GM23248 (cell line): ENCODE data around the gene STK32A. TPM values are rescaled to one million over a fixed set of nuclear protein-coding genes. Genes with fewer than 3 reads are reported as not detected.

ENCODE experiments used
- DNase-seq: peaks from one replicate; pipeline ENCODE4 v3.0.0-alpha.2; 2015
- H2AFZ ChIP-seq: fragments of 200-600 bp; sonication (generic); 2 replicates; pipeline ENCODE4 v1.6.1; 2016; ENCODE audit warnings: antibody characterized with exemption
- H3F3A ChIP-seq: fragments of 200-600 bp; sonication (generic); 2 replicates; pipeline ENCODE4 v1.6.1; 2016; ENCODE audit warnings: mild to moderate bottlenecking, antibody characterized with exemption, mixed run types; ENCODE audit not compliant: insufficient read depth
- H3K27ac ChIP-seq: fragments of 200-600 bp; sonication (generic); 2 replicates; pipeline ENCODE4 v1.5.1; 2016; ENCODE audit warnings: mild to moderate bottlenecking
- H3K27me3 ChIP-seq: fragments of 200-600 bp; sonication (generic); replicated peaks from 2 replicates; pipeline ENCODE4 v1.6.1; 2016; ENCODE audit warnings: mild to moderate bottlenecking; ENCODE audit not compliant: insufficient read depth
- H3K36me3 ChIP-seq: fragments of 200-600 bp; sonication (generic); 2 replicates; pipeline ENCODE4 v1.6.1; 2016; ENCODE audit warnings: low read depth, mild to moderate bottlenecking
- H3K4me1 ChIP-seq: fragments of 200-600 bp; sonication (generic); 2 replicates; pipeline ENCODE4 v1.6.1; 2016; ENCODE audit warnings: mild to moderate bottlenecking; ENCODE audit not compliant: insufficient read depth
- H3K4me2 ChIP-seq: fragments of 200-600 bp; sonication (generic); one replicate; pipeline ENCODE4 v1.6.1; 2016; ENCODE audit warnings: mild to moderate bottlenecking; ENCODE audit not compliant: unreplicated experiment
- H3K4me3 ChIP-seq: fragments of 200-600 bp; sonication (generic); 2 replicates; pipeline ENCODE4 v1.5.1; 2016; ENCODE audit warnings: mild to moderate bottlenecking
- H3K79me2 ChIP-seq: fragments of 200-600 bp; sonication (generic); 2 replicates; pipeline ENCODE4 v1.6.1; 2016; ENCODE audit warnings: mild to moderate bottlenecking; ENCODE audit not compliant: insufficient read depth
- H3K9ac ChIP-seq: fragments of 200-600 bp; sonication (generic); 2 replicates; pipeline ENCODE4 v1.6.1; 2016; ENCODE audit warnings: mild to moderate bottlenecking
- H3K9me2 ChIP-seq: fragments of 200-600 bp; sonication (generic); 2 replicates; pipeline ENCODE4 v1.6.1; 2016; ENCODE audit warnings: mixed run types, mild to moderate bottlenecking, moderate library complexity; ENCODE audit not compliant: insufficient read depth
- H3K9me3 ChIP-seq: fragments of 200-600 bp; sonication (generic); one replicate; pipeline ENCODE4 v1.6.1; 2017; ENCODE audit warnings: low read depth
- H4K20me1 ChIP-seq: fragments of 200-600 bp; sonication (generic); 2 replicates; pipeline ENCODE4 v1.6.0; 2016; ENCODE audit not compliant: insufficient read depth
- EZH2 ChIP-seq: fragments of 200-600 bp; sonication (generic); IDR thresholded peaks from 2 replicates; pipeline ENCODE4 v1.6.1; 2018; ENCODE audit warnings: antibody characterized with exemption, mild to moderate bottlenecking; ENCODE audit not compliant: insufficient read depth, poor library complexity, severe bottlenecking
- EZH2phosphoT487 ChIP-seq: fragments of 200-600 bp; sonication (generic); IDR thresholded peaks from 2 replicates; pipeline ENCODE4 v1.6.1; 2018; ENCODE audit warnings: antibody characterized with exemption, moderate library complexity, mild to moderate bottlenecking, low read depth; ENCODE audit not compliant: insufficient read depth
- WGBS, 2 experiments: methylation state at CpG; one replicate each; pipeline ENCODE4 v1.1.6; 2015 to 2017; ENCODE audit warnings: low lambda C conversion rate in 2 of 2, low coverage in 1 of 2; ENCODE audit errors: missing lambda C conversion rate in 2 of 2; 5-methylcytosine and 5-hydroxymethylcytosine counted together
- in situ Hi-C: fragments of 300-500 bp; cut with MboI; formaldehyde crosslinking; loops from 2 replicates; pipeline ENCODE4 v1.15.0; 2020
- polyA plus RNA-seq: library from polyadenylated mRNA; unstranded; fragments of >200 nt; fragmentation: Nextera tagmentation; extraction: Ambion mirVana; gene quantifications from 2 replicates; pipeline ENCODE4 v1.2.1, GENCODE V29; 2016
- total RNA-seq: library from RNA; depleted of rRNA; stranded (reverse); fragments of >200 nt; shearing (Covaris generic); gene quantifications from 2 replicates; pipeline ENCODE4 v1.2.3, GENCODE V29; 2014

The STK32A gene
- total and polyA plus RNA-seq, 2 experiments from 2014 or later, result 1.3 to 1.5 TPM

DNA sequence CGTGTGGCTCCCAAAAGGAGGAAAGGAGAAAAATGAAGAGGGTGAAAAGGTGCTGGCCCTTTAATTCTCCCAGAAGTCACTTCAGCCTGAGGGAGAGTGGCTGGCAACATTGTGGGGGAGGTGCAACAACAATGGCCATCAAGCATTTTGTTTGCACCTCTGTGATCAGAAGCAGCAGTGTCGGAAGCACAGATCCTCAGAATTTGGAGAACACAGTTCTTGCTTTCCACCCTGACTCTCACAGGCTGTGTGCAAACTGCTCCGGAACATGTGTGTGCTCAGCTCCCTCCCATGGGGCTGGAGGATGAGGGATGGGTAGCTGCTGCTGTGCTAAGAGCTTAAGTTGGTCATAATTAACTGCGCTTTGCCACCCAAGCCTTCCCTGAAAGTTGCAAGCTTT lies 147.9 kb downstream of the STK32A start:
- Histone ChIP-seq H3K4me2 (peak overlapping the region; percentile 79), H3K9me2 (no peaks in the 10 kb centered on the region), H3K27ac (peak overlapping the region; percentile 56), H3K4me1 (no peaks in the 10 kb centered on the region; the same call in 1 of the 2 replicates), H3K36me3 (no peaks in the 10 kb centered on the region), H3K9me3 (no peaks in the 10 kb centered on the region), H3K4me3 (peak overlapping the region; percentile 79), H3K9ac (peak overlapping the region; percentile 79), H3K79me2 (no peaks in the 10 kb centered on the region), H2AFZ (peak overlapping the region; percentile 94), H3F3A (no peaks in the 10 kb centered on the region), H4K20me1 (no peaks in the 10 kb centered on the region), H3K27me3 (no peaks in the 10 kb centered on the region)
- 27 to 29% methylated on average over 4 of the region's 4 CpGs for WGBS, 2 experiments
- in situ Hi-C loops, result no loop called here
- peak; percentile 66 for DNase-seq
- TF ChIP-seq EZH2, result no peak
- TF ChIP-seq EZH2phosphoT487, result no peak

DNA sequence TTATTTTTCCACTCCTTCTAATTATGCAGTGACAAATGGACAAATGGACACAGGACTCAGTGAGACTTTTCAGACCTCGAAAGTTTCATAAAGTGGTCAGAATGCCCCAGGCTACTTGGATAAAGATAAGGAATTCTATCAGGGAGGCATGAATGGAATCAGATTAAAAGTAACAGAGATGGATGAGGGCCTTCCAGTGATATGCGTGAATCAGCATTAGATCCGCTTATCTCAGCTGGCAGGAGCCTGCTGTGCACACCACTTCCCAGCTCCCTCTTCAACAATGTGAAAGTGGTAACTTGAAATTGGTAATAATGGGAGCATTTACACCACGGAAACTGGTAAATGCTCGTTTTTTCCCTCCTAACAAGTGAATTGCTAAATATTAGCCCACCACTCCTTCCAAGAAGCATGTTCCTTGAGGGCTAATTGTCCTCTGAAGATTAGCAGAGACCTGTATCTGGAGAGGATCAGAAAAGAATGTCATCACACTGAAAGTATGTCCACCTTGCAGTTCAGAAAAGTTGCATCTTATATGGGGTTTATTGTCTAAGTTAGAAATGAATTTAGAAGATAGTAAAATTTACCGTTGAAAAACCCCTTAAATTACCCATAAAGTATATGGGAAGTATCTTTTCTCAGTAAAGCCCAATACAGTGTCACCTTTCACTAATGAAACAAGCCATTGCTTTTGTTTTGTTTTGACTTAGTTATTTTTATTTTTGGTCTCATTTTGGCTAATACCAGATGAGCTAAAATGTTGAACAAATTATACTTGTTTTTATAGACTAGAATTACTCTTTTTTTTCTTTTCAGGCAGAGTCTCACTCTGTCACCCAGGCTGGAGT lies 149.7 kb downstream of the STK32A start:
- in situ Hi-C loops, result no loop called here
- TF ChIP-seq EZH2phosphoT487 (no peak), EZH2 (no peak)
- no peak overlapping the region for H3K4me3 ChIP-seq

DNA sequence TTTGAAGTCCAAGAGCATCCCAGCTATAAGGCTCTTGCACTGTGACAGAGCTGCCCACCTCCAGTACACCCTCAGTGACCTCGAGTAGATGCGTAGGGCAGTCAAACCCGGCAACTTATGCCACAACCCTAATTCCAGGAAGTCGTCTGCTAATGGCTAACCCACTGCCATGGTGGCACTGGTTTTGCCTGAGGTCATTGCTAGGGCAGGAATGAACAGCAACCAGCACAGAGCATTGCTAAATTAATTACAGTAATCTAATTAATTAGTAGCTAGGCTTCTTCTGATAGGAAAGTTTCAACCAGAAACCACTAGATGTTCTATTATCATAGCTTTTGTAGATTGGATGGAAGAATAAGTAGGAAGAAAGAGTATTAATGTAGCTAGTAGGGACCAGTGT lies 152.3 kb downstream of the STK32A start:
- TF ChIP-seq EZH2phosphoT487, result no peak
- TF ChIP-seq EZH2, result no peak
- WGBS, 2 experiments, result 67 to 69% methylated on average over 4 of the region's 4 CpGs
- in situ Hi-C loops, result no loop called here
- Histone ChIP-seq H2AFZ (no peak overlapping the region), H3K27me3 (no peaks in the 10 kb centered on the region), H4K20me1 (no peaks in the 10 kb centered on the region), H3K9me2 (no peaks in the 10 kb centered on the region), H3K36me3 (no peaks in the 10 kb centered on the region), H3K79me2 (no peaks in the 10 kb centered on the region), H3K4me3 (no peak overlapping the region), H3K9me3 (no peaks in the 10 kb centered on the region), H3K27ac (no peak overlapping the region), H3K4me2 (no peak overlapping the region), H3F3A (peaks cover 3% of the 10 kb centered on the region), H3K4me1 (no peaks in the 10 kb centered on the region; the same call in 1 of the 2 replicates), H3K9ac (no peak overlapping the region)
- DNase-seq, result no peak

More for the DNA sequence above, 149.7 kb downstream of the STK32A start:
- H3K4me1 ChIP-seq, result no peaks in the 10 kb centered on the region; the same call in 1 of the 2 replicates
- no peaks in the 10 kb centered on the region for H3K9me3 ChIP-seq
- no peak overlapping the region for H3K9ac ChIP-seq
- no peaks in the 10 kb centered on the region for H3K27me3 ChIP-seq
- H2AFZ ChIP-seq, result no peak overlapping the region
- no peaks in the 10 kb centered on the region for H3K79me2 ChIP-seq
- no peak for DNase-seq
- no peak overlapping the region for H3K27ac ChIP-seq
- no peaks in the 10 kb centered on the region for H4K20me1 ChIP-seq
- H3K9me2 ChIP-seq, result no peaks in the 10 kb centered on the region
- H3F3A ChIP-seq, result no peaks in the 10 kb centered on the region
- H3K4me2 ChIP-seq, result no peak overlapping the region
- H3K36me3 ChIP-seq, result no peaks in the 10 kb centered on the region
- WGBS, 2 experiments, result 85% methylated on average over 6 of the region's 6 CpGs

DNA sequence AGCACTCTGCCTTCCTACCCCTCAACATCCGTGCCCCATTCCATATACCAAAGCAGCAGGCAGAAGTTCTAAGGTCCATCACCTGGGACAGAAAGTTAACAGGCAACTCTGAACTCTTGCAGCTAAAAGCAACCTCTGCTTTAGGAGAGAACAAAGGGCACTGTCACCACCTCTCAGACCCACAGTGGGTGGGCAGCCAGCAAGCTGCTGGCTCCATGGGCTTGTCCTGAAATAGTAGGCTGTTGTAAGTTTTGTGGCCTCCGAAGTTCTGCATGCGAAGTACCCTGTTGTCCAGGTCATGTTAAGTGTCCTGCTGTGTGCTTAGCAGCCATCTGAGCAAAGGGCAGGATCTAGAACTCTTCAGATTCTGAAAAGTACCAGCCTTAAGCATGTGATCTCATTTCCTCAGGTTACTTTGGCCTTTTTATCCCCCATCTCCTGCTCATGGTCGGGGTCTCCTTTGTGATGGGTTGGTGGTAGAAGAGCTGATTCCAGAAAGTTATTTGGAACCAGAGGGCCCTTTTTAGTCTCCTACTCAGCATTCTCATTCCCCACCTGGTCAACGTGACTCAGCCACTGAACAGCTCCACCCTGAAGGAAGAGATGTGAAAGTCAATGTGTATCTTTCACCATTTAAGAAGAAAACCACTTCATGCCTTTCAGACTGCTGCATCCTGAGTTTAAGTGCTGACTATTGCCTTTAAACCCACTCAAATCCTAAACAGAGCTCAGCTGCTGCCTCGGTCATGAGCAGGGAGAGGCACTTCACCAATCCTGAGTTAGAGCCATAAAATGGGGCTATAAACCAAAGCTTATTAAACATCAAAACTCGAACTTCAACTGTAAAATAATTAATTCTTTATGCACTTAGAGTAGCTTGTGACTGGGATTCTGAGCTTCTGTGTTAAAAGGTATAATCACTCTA lies 153.6 kb downstream of the STK32A start:
- H3F3A ChIP-seq, result peaks cover 3% of the 10 kb centered on the region
- in situ Hi-C loops, result no loop called here
- H3K9me3 ChIP-seq, result no peaks in the 10 kb centered on the region
- no peak for TF ChIP-seq EZH2phosphoT487
- TF ChIP-seq EZH2, result no peak
- H3K9ac ChIP-seq, result no peak overlapping the region
- no peaks in the 10 kb centered on the region for H3K9me2 ChIP-seq
- 72 to 80% methylated on average over 7 of the region's 7 CpGs for WGBS, 2 experiments
- H2AFZ ChIP-seq, result no peak overlapping the region
- H3K27me3 ChIP-seq, result no peaks in the 10 kb centered on the region
- H3K36me3 ChIP-seq, result no peaks in the 10 kb centered on the region
- H4K20me1 ChIP-seq, result no peaks in the 10 kb centered on the region
- no peak overlapping the region for H3K4me2 ChIP-seq
- DNase-seq, result no peak
- no peaks in the 10 kb centered on the region for H3K79me2 ChIP-seq
- H3K4me1 ChIP-seq, result no peaks in the 10 kb centered on the region; the same call in 1 of the 2 replicates
- no peak overlapping the region for H3K4me3 ChIP-seq
- H3K27ac ChIP-seq, result no peak overlapping the region
